Neutrophil (primary cell): ENCODE data around the gene TENM4.

ENCODE experiments used
- H3K27ac ChIP-seq: fragments of 200-600 bp; sonication (generic); 2 replicates; pipeline ENCODE4 v1.5.1; 2016; ENCODE audit warnings: mild to moderate bottlenecking, moderate library complexity
- H3K27me3 ChIP-seq: fragments of 200-600 bp; sonication (generic); 2 replicates; pipeline ENCODE4 v1.6.0; 2016; ENCODE audit warnings: mild to moderate bottlenecking
- H3K36me3 ChIP-seq: fragments of 200-600 bp; sonication (generic); 2 replicates; pipeline ENCODE4 v1.5.1; 2017
- H3K4me1 ChIP-seq, 2 experiments: fragments of 200-600 bp in 1 of 2; sonication (generic) in 1 of 2; 1 replicate in 1 of 2; 2 replicates in 1 of 2; pipeline versions ENCODE4 v1.5.1 to v1.6.1; 2013 to 2016; ENCODE audit warnings: low read depth in 1 of 2, low read length in 1 of 2, mild to moderate bottlenecking in 1 of 2, moderate library complexity in 1 of 2; ENCODE audit not compliant: control insufficient read depth in 1 of 2, insufficient read depth in 1 of 2
- H3K4me3 ChIP-seq, 2 experiments: fragments of 200-600 bp in 1 of 2; sonication (generic) in 1 of 2; 1 replicate in 1 of 2; 2 replicates in 1 of 2; pipeline ENCODE4 v1.5.1; 2013 to 2016; ENCODE audit warnings: low read depth in 1 of 2, low read length in 1 of 2, mild to moderate bottlenecking in 1 of 2, moderate library complexity in 1 of 2
- H3K9me3 ChIP-seq: fragments of 200-600 bp; sonication (generic); 2 replicates; pipeline ENCODE4 v1.5.1; 2016
- TF ChIP-seq, protein P1 (sequence below): fragments of 200-600 bp; sonication (generic); IDR thresholded peaks from 2 replicates; pipeline ENCODE4 v1.5.1; 2016; ENCODE audit warnings: antibody characterized with exemption

The TENM4 gene

DNA sequence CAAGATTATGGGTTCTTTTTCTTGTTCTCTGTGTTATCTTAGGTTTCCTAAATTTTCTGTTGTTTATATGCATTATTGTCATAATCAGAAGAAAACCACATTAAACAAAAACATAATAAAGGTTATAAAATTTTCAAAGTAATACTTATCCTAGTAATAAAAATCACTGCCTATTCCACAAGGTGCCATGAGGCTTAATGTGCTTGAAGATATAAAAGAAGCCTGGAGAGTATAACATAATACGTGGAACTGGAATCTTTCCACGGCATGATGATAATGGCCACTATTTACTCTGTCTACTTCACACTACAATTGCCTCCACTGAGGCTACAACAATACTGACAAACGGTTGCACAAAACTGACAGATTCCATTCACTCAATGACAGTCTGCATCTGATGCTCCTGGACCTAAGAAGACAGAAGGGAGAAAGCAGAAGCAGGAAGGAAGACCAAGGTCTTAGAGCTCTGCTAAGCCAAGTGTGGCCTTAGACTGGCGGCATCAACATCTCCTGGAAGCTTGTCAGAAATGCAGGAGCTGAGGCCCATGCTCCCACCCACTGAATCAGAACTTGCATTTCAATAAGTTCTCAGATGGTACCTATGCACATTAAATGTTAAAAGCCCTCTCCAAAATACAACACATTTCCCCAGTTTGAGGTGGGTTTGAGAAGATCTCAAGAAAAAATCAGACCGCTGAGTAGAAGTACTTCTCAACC is 13.1 kb downstream of the TENM4 start:
- TF ChIP-seq, protein P1, sequence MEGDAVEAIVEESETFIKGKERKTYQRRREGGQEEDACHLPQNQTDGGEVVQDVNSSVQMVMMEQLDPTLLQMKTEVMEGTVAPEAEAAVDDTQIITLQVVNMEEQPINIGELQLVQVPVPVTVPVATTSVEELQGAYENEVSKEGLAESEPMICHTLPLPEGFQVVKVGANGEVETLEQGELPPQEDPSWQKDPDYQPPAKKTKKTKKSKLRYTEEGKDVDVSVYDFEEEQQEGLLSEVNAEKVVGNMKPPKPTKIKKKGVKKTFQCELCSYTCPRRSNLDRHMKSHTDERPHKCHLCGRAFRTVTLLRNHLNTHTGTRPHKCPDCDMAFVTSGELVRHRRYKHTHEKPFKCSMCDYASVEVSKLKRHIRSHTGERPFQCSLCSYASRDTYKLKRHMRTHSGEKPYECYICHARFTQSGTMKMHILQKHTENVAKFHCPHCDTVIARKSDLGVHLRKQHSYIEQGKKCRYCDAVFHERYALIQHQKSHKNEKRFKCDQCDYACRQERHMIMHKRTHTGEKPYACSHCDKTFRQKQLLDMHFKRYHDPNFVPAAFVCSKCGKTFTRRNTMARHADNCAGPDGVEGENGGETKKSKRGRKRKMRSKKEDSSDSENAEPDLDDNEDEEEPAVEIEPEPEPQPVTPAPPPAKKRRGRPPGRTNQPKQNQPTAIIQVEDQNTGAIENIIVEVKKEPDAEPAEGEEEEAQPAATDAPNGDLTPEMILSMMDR: no peak

DNA sequence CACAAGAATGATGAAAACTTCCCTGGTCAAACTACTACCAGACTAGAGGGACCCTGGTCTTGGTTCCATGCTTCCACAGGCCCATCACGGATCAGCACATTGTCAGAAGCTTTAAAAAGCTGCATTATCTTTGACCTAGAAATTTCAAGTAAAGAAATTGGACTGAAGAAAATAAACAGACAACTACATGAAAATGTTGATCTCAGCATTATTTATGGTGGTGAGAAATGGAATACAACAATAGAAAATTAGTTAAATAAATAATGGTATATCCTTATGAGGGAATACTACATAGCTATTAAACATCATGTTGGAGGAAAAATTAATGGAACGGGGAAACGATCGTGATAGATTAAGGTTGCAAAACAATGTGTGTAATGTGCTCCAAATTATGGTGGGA is 13.7 kb downstream of the TENM4 start:
- Histone ChIP-seq H3K27me3 (peaks cover 12% of the 10 kb centered on the region), H3K27ac (no peak overlapping the region)
- TF ChIP-seq, protein P1: no peak

More for the DNA sequence above, 13.1 kb downstream of the TENM4 start:
- peaks cover 18% of the 10 kb centered on the region for H3K27me3 ChIP-seq
- H3K36me3 ChIP-seq: no peaks in the 10 kb centered on the region
- no peaks in the 10 kb centered on the region for H3K4me1 ChIP-seq
- no peaks in the 10 kb centered on the region for H3K9me3 ChIP-seq
- H3K4me3 ChIP-seq: no peak overlapping the region
- H3K27ac ChIP-seq: no peak overlapping the region

DNA sequence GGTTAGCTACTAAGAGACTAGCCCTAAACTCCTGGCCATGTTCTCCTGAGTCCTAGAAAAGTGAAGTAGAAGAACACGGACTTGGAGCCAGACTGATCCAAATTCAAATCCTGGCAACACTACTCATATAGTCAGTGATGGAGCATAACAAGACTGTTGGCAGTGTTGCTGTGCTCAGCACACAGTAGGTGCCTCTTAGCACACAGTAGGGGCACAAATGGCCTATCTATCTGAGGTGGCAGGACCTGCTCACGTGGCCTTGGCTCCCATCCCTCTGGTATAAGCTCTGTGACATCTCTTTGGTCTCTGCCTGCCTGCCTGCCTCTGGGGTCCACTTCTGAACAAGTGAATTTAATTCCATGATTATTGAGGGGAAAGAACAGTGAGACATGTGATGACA is 15.4 kb downstream of the TENM4 start:
- no peak overlapping the region for H3K4me3 ChIP-seq
- TF ChIP-seq, protein P1: no peak
- no peaks in the 10 kb centered on the region for H3K4me1 ChIP-seq
- no peak overlapping the region for H3K27ac ChIP-seq
- H3K9me3 ChIP-seq: no peaks in the 10 kb centered on the region
- peaks cover 3% of the 10 kb centered on the region for H3K27me3 ChIP-seq
- no peaks in the 10 kb centered on the region for H3K36me3 ChIP-seq

More for the DNA sequence above, 13.7 kb downstream of the TENM4 start:
- H3K9me3 ChIP-seq: no peaks in the 10 kb centered on the region
- no peaks in the 10 kb centered on the region for H3K4me1 ChIP-seq
- no peak overlapping the region for H3K4me3 ChIP-seq
- no peaks in the 10 kb centered on the region for H3K36me3 ChIP-seq

DNA sequence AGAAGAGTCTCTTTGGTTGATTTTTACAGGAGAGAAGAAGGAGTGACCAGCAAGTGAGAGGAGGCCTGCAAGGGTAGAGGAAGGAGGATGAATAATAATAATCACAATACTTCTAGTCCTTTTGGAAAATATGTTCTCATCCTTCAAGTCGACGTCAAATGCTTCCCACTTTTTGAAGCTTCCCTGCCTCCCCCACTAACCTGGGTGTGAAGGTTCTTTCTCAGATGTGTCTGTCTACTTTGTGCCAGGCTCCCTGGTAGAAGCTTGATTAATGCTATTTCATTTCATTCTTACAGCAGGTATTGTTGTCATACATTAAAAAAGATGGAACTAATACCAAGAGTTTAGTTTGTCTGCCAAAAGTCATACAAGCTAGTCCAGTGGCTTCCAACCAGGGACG is 17.1 kb downstream of the TENM4 start:
- H3K27me3 ChIP-seq: no peaks in the 10 kb centered on the region
- H3K27ac ChIP-seq: no peak overlapping the region
- TF ChIP-seq, protein P1: no peak
- no peaks in the 10 kb centered on the region for H3K36me3 ChIP-seq
- no peak overlapping the region for H3K4me3 ChIP-seq
- no peaks in the 10 kb centered on the region for H3K9me3 ChIP-seq
- H3K4me1 ChIP-seq: no peaks in the 10 kb centered on the region

DNA sequence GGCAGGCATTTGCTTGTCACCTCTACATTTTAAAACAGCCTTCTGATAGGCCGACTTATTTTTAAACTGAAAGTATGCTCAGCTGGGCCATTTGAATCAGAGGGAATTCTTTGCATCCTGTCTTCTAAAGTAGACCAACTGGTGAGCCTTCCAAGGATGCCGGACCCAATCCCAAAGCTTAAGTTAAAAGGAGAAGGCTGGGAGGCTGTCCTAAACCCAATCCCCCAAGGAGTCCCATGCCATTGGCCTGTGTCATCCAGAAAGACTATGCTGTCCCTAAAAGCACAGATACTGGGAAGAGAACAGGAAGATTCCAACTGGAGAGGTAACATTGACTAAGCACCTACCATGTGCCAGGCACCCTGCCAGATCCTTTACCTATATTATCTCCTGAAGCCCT is 18.0 kb downstream of the TENM4 start:
- Histone ChIP-seq H3K27ac (no peak overlapping the region), H3K36me3 (no peaks in the 10 kb centered on the region), H3K4me3 (no peak overlapping the region), H3K27me3 (no peaks in the 10 kb centered on the region), H3K9me3 (no peaks in the 10 kb centered on the region), H3K4me1 (no peaks in the 10 kb centered on the region)
- TF ChIP-seq, protein P1: no peak
